Neural progenitor cell (in vitro differentiated cells): ENCODE data around the gene PPM1N. TPM values are rescaled to one million over a fixed set of nuclear protein-coding genes. Genes with fewer than 3 reads are reported as not detected.

Source experiments
- DNase-seq: peaks from one replicate; pipeline ENCODE4 v3.0.0-alpha.2; 2016; ENCODE audit warnings: low spot score
- H2AFZ ChIP-seq: fragments of 200-600 bp; sonication (generic); replicated peaks from 2 replicates; pipeline ENCODE4 v1.6.1; 2016; ENCODE audit warnings: antibody characterized with exemption
- H3F3A ChIP-seq: fragments of 200-600 bp; sonication (generic); 2 replicates; pipeline ENCODE4 v1.6.1; 2016; ENCODE audit warnings: antibody characterized with exemption, low read depth
- H3K27ac ChIP-seq: fragments of 200-600 bp; sonication (generic); 2 replicates; pipeline ENCODE4 v1.5.1; 2016; ENCODE audit warnings: mild to moderate bottlenecking
- H3K27me3 ChIP-seq: fragments of 200-600 bp; sonication (generic); 2 replicates; pipeline ENCODE4 v1.6.1; 2016; ENCODE audit warnings: mild to moderate bottlenecking, moderate library complexity
- H3K36me3 ChIP-seq: fragments of 200-600 bp; sonication (generic); 2 replicates; pipeline ENCODE4 v1.5.1; 2016
- H3K4me1 ChIP-seq: fragments of 200-600 bp; sonication (generic); 2 replicates; pipeline ENCODE4 v1.6.1; 2016; ENCODE audit warnings: mixed run types
- H3K4me2 ChIP-seq: fragments of 200-600 bp; sonication (generic); 2 replicates; pipeline ENCODE4 v1.6.1; 2016
- H3K4me3 ChIP-seq: fragments of 200-600 bp; sonication (generic); 2 replicates; pipeline ENCODE4 v1.5.1; 2016
- H3K79me2 ChIP-seq: fragments of 200-600 bp; sonication (generic); 2 replicates; pipeline ENCODE4 v1.6.1; 2016; ENCODE audit warnings: low read depth
- H3K9ac ChIP-seq: fragments of 200-600 bp; sonication (generic); 2 replicates; pipeline ENCODE4 v1.6.1; 2016
- H3K9me3 ChIP-seq: fragments of 200-600 bp; sonication (generic); 2 replicates; pipeline ENCODE4 v1.5.1; 2016; ENCODE audit warnings: low read depth
- H4K20me1 ChIP-seq: fragments of 200-600 bp; sonication (generic); 2 replicates; pipeline ENCODE4 v1.6.1; 2016; ENCODE audit warnings: low read depth
- H3K27ac Mint-ChIP-seq: 3 replicates; pipeline ENCODE4 v1.8.0; 2021; ENCODE audit warnings: mixed read lengths
- H3K27me3 Mint-ChIP-seq: 2 replicates; pipeline ENCODE4 v1.8.0; 2022; ENCODE audit warnings: low read depth, mild to moderate bottlenecking, inconsistent platforms, moderate library complexity, mixed read lengths; ENCODE audit not compliant: insufficient read depth
- H3K36me3 Mint-ChIP-seq: 3 replicates; pipeline ENCODE4 v1.8.0; 2021; ENCODE audit warnings: mixed read lengths
- H3K4me1 Mint-ChIP-seq: 3 replicates; pipeline ENCODE4 v1.8.0; 2021; ENCODE audit warnings: mixed read lengths
- H3K4me3 Mint-ChIP-seq: 3 replicates; pipeline ENCODE4 v1.8.0; 2021; ENCODE audit warnings: mild to moderate bottlenecking, moderate library complexity, mixed read lengths
- H3K9me3 Mint-ChIP-seq: 3 replicates; pipeline ENCODE4 v1.8.0; 2020; ENCODE audit warnings: mixed read lengths
- CTCF ChIP-seq: fragments of 200-600 bp; sonication (generic); IDR thresholded peaks from 2 replicates; pipeline ENCODE4 v1.5.1; 2017; ENCODE audit warnings: antibody characterized with exemption, mild to moderate bottlenecking
- EZH2 ChIP-seq: fragments of 200-600 bp; sonication (generic); IDR thresholded peaks from 2 replicates; pipeline ENCODE4 v1.6.1; 2017; ENCODE audit warnings: antibody characterized with exemption, mild to moderate bottlenecking, moderate library complexity
- EZH2phosphoT487 ChIP-seq: fragments of 200-600 bp; sonication (generic); IDR thresholded peaks from 2 replicates; pipeline ENCODE4 v1.6.1; 2017; ENCODE audit warnings: antibody characterized with exemption
- total RNA-seq: library from RNA; depleted of rRNA; stranded (reverse); fragments of >200 nt; gene quantifications from 2 replicates; pipeline ENCODE4 v1.2.3, GENCODE V29; 2015; ENCODE audit warnings: low replicate concordance

PPM1N gene
- total RNA-seq, 1 donor from 2014 or later, result 2.4 TPM

GRCh38 chr19:45511074-45511473 lies 12.8 kb downstream of the PPM1N start:
- Mint-ChIP-seq H3K36me3 (no peaks in the 10 kb centered on the region), H3K4me3 (peak overlapping the region; percentile 41), H3K4me1 (peaks cover 12% of the 10 kb centered on the region), H3K27me3 (peaks cover 4% of the 10 kb centered on the region), H3K27ac (no peak overlapping the region), H3K9me3 (no peaks in the 10 kb centered on the region)
- H4K20me1 ChIP-seq, result peaks cover 75% of the 10 kb centered on the region
- H2AFZ ChIP-seq, result no peak overlapping the region
- H3K4me3 ChIP-seq, result no peak overlapping the region
- peaks cover 34% of the 10 kb centered on the region for H3F3A ChIP-seq
- H3K4me1 ChIP-seq, result no peaks in the 10 kb centered on the region
- no peaks in the 10 kb centered on the region for H3K27me3 ChIP-seq
- no peak for DNase-seq
- H3K9ac ChIP-seq, result no peak overlapping the region
- no peak overlapping the region for H3K4me2 ChIP-seq
- no peaks in the 10 kb centered on the region for H3K9me3 ChIP-seq
- H3K27ac ChIP-seq, result no peak overlapping the region
- no peak for TF ChIP-seq EZH2phosphoT487
- H3K36me3 ChIP-seq, result no peaks in the 10 kb centered on the region
- H3K79me2 ChIP-seq, result peaks cover 86% of the 10 kb centered on the region

- Histone ChIP-seq H3K9ac (no peak overlapping the region), H2AFZ (no peak overlapping the region), H3K27ac (no peak overlapping the region), H3K4me2 (no peak overlapping the region), H3K36me3 (no peaks in the 10 kb centered on the region), H3K4me3 (no peak overlapping the region), H3K79me2 (peaks cover 78% of the 10 kb centered on the region), H3K4me1 (no peaks in the 10 kb centered on the region), H4K20me1 (peaks cover 75% of the 10 kb centered on the region), H3K27me3 (no peaks in the 10 kb centered on the region), H3F3A (peaks cover 22% of the 10 kb centered on the region), H3K9me3 (no peaks in the 10 kb centered on the region)
- no peak for DNase-seq
- Mint-ChIP-seq H3K27me3 (peaks cover 2% of the 10 kb centered on the region), H3K9me3 (no peaks in the 10 kb centered on the region), H3K36me3 (peaks cover 1% of the 10 kb centered on the region), H3K4me1 (peaks cover 12% of the 10 kb centered on the region), H3K4me3 (no peak overlapping the region), H3K27ac (no peak overlapping the region)
- TF ChIP-seq EZH2 (no peak), EZH2phosphoT487 (no peak)
Observed at GRCh38 chr19:45512881-45513483, 14.7 kb downstream of the PPM1N start.

GRCh38 chr19:45514376-45515051 lies 16.3 kb downstream of the PPM1N start:
- H3K4me3 Mint-ChIP-seq, result no peak overlapping the region
- H2AFZ ChIP-seq, result no peak overlapping the region
- H3K36me3 Mint-ChIP-seq, result peaks cover 6% of the 10 kb centered on the region
- no peak for TF ChIP-seq EZH2
- TF ChIP-seq CTCF, result no peak
- TF ChIP-seq EZH2phosphoT487, result no peak
- no peaks in the 10 kb centered on the region for H3K4me1 ChIP-seq
- H3K36me3 ChIP-seq, result no peaks in the 10 kb centered on the region
- peaks cover 8% of the 10 kb centered on the region for H3K4me1 Mint-ChIP-seq
- peaks cover 10% of the 10 kb centered on the region for H3F3A ChIP-seq
- H3K9me3 Mint-ChIP-seq, result no peaks in the 10 kb centered on the region
- H3K27me3 Mint-ChIP-seq, result peaks cover 2% of the 10 kb centered on the region
- H3K79me2 ChIP-seq, result peaks cover 63% of the 10 kb centered on the region
- no peaks in the 10 kb centered on the region for H3K9me3 ChIP-seq
- H3K27ac Mint-ChIP-seq, result no peak overlapping the region
- no peak for DNase-seq
- H3K27me3 ChIP-seq, result no peaks in the 10 kb centered on the region
- H3K4me3 ChIP-seq, result no peak overlapping the region
- H3K4me2 ChIP-seq, result no peak overlapping the region
- peaks cover 64% of the 10 kb centered on the region for H4K20me1 ChIP-seq
- H3K27ac ChIP-seq, result no peak overlapping the region
- no peak overlapping the region for H3K9ac ChIP-seq

- no peak overlapping the region for H3K9ac ChIP-seq
- H3K27ac ChIP-seq, result no peak overlapping the region
Observed at GRCh38 chr19:45515081-45515624, 16.9 kb downstream of the PPM1N start.

More at GRCh38 chr19:45515081-45515624, 16.9 kb downstream of the PPM1N start:
- Mint-ChIP-seq H3K27ac (no peak overlapping the region), H3K27me3 (peaks cover 2% of the 10 kb centered on the region), H3K36me3 (peaks cover 6% of the 10 kb centered on the region), H3K9me3 (no peaks in the 10 kb centered on the region), H3K4me3 (no peak overlapping the region), H3K4me1 (peaks cover 4% of the 10 kb centered on the region)
- no peak overlapping the region for H3K4me2 ChIP-seq
- H3K36me3 ChIP-seq, result no peaks in the 10 kb centered on the region
- no peak for DNase-seq
- peaks cover 58% of the 10 kb centered on the region for H4K20me1 ChIP-seq
- no peaks in the 10 kb centered on the region for H3K9me3 ChIP-seq
- H3K27me3 ChIP-seq, result no peaks in the 10 kb centered on the region
- no peak for TF ChIP-seq EZH2
- TF ChIP-seq EZH2phosphoT487, result no peak
- no peak for TF ChIP-seq CTCF
- H3K4me3 ChIP-seq, result no peak overlapping the region
- H3F3A ChIP-seq, result peaks cover 5% of the 10 kb centered on the region
- H3K4me1 ChIP-seq, result no peaks in the 10 kb centered on the region
- peaks cover 56% of the 10 kb centered on the region for H3K79me2 ChIP-seq
- no peak overlapping the region for H2AFZ ChIP-seq
